Body of pancreas (tissue), 2 donors: ENCODE results near the gene MINDY3. TPM values are rescaled to one million over a fixed set of nuclear protein-coding genes. Genes with fewer than 3 reads are reported as not detected.

Experiments used
- total RNA-seq, 2 donors: library from RNA; depleted of rRNA; stranded (reverse); fragments of >200 nt; gene quantifications; one replicate each; pipeline ENCODE4 v1.1.0, GENCODE V29; 2016

MINDY3 gene
- total RNA-seq, 2 donors from 2014 or later, result 15.6 to 22.1 TPM

Other genes with a start within 250 kb of the MINDY3 start
- gene ITGA8, start 140.6 kb downstream of the MINDY3 start, total RNA-seq, result under 1 TPM; 0.66 to 0.78 TPM